A673 (cell line): ENCODE data around the gene BHLHE23.

Source experiments
- EZH2 ChIP-seq: fragments of 200-600 bp; sonication (generic); IDR thresholded peaks from 2 replicates; pipeline ENCODE4 v1.6.1; 2017; ENCODE audit warnings: borderline replicate concordance, low read depth, mild to moderate bottlenecking, mixed read lengths, antibody characterized with exemption, low read length; ENCODE audit not compliant: poor library complexity, severe bottlenecking
- TF ChIP-seq, protein P1 (sequence below): fragments of 300-800, 200-600 bp; sonication (generic); conservative IDR thresholded peaks from 2 replicates; pipeline ENCODE4 v1.5.1; 2017; ENCODE audit warnings: low read depth, mild to moderate bottlenecking, antibody characterized with exemption, low read length, moderate library complexity, mixed read lengths

GRCh38 chr20:62972845-62973745 lies 33.7 kb downstream of the BHLHE23 start:
- TF ChIP-seq, protein P1, sequence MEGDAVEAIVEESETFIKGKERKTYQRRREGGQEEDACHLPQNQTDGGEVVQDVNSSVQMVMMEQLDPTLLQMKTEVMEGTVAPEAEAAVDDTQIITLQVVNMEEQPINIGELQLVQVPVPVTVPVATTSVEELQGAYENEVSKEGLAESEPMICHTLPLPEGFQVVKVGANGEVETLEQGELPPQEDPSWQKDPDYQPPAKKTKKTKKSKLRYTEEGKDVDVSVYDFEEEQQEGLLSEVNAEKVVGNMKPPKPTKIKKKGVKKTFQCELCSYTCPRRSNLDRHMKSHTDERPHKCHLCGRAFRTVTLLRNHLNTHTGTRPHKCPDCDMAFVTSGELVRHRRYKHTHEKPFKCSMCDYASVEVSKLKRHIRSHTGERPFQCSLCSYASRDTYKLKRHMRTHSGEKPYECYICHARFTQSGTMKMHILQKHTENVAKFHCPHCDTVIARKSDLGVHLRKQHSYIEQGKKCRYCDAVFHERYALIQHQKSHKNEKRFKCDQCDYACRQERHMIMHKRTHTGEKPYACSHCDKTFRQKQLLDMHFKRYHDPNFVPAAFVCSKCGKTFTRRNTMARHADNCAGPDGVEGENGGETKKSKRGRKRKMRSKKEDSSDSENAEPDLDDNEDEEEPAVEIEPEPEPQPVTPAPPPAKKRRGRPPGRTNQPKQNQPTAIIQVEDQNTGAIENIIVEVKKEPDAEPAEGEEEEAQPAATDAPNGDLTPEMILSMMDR: no peak
- no peak for TF ChIP-seq EZH2
